ENCODE data around the gene HGFAC. TPM values are rescaled to one million over a fixed set of nuclear protein-coding genes. Genes with fewer than 3 reads are reported as not detected.

Gene HGFAC
- total and polyA plus RNA-seq, 10 of the 15 experiments (the other 5 are each of a cell fraction or from before 2014, with no cell fraction given) = 0.38 TPM; not detected in 9

DNA sequence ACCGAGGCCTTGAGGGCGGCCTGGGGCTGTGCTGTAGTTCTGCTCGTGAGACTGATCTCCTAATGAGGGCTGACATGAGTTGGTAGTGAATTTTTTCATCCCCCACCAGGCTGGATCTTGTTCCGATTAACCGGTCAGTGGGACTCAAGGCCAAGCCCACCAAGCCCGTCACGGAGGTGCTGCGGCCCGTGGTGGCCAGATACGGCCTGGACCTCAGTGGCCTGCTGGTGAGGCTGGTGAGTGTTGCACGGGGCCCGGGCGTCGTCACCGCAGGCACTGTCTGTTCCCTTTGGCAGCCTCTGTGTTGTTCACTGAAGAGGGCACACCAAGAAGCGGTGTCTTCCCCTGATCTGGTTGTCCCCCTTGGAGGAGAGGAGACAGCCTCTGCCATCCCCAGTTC, 18.4 kb upstream of the HGFAC start:
- Histone ChIP-seq H3K27ac (ENCODE audit: control insufficient read depth, insufficient read depth) (no peak overlapping the region), H3K27me3 (replicated peaks in 1 of 2; ENCODE audit: control insufficient read depth in 2 of 2, insufficient read depth in 2 of 2, low read length in 1 of 2) (no peaks in the 10 kb centered on the region), H3K9ac (ENCODE audit: control insufficient read depth, insufficient read depth, low read length) (no peak overlapping the region), H4K20me1 (ENCODE audit: control insufficient read depth, insufficient read depth) (no peaks in the 10 kb centered on the region), H3K79me2 (ENCODE audit: control insufficient read depth, insufficient read depth, low read length) (no peaks in the 10 kb centered on the region), H3K9me3 (replicated peaks; ENCODE audit: control insufficient read depth, insufficient read depth, low read length) (no peaks in the 10 kb centered on the region), H2AFZ (ENCODE audit: control insufficient read depth, low read depth, low read length) (no peak overlapping the region), H3K4me1 (ENCODE audit: control insufficient read depth, insufficient read depth, low read length) (no peaks in the 10 kb centered on the region), H3K4me3 (no peak overlapping the region), H3K36me3 (ENCODE audit: control insufficient read depth in 2 of 2, insufficient read depth in 2 of 2, low read length in 1 of 2) (no peaks in the 10 kb centered on the region), H3K4me2 (ENCODE audit: control insufficient read depth, insufficient read depth) (no peak overlapping the region)
- SMC1A ChIA-PET (ENCODE audit: uncharacterized antibody, unreplicated experiment) = no interaction called here
- intact Hi-C loops (cut with micrococcal nuclease; ENCODE audit: unreplicated experiment) (no loop called here), in situ Hi-C loops (cut with MboI) (no loop called here)
- ATAC-seq = no peak
- no TSS peak for BruUV-seq (replicated peaks)
- no peak for DNase-seq (ENCODE audit: low read depth, low spot score)
- POLR2A ChIA-PET = no interaction called here
- RAD21 ChIA-PET (ENCODE audit: unreplicated experiment) = no interaction called here
- CTCF ChIA-PET = no interaction called here
- FAIRE-seq = no peak
- TF ChIP-seq ATF7 (IDR thresholded peaks at IDR 0.05; ENCODE audit: low read depth) = no peak
- TF ChIP-seq, protein P1, sequence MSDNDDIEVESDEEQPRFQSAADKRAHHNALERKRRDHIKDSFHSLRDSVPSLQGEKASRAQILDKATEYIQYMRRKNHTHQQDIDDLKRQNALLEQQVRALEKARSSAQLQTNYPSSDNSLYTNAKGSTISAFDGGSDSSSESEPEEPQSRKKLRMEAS (IDR thresholded peaks at IDR 0.05; ENCODE audit: low read depth, low read length) = no peak
- no peak for TF ChIP-seq NR2C2 (IDR thresholded peaks at IDR 0.05; ENCODE audit: borderline replicate concordance, control insufficient read depth, insufficient read length, low read depth)
- TF ChIP-seq SMC3 (IDR thresholded peaks at IDR 0.05; ENCODE audit: borderline replicate concordance, low read length) = no peak
- TF ChIP-seq, protein P2, sequence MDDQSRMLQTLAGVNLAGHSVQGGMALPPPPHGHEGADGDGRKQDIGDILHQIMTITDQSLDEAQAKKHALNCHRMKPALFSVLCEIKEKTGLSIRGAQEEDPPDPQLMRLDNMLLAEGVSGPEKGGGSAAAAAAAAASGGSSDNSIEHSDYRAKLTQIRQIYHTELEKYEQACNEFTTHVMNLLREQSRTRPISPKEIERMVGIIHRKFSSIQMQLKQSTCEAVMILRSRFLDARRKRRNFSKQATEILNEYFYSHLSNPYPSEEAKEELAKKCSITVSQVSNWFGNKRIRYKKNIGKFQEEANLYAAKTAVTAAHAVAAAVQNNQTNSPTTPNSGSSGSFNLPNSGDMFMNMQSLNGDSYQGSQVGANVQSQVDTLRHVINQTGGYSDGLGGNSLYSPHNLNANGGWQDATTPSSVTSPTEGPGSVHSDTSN (IDR thresholded peaks at IDR 0.05; ENCODE audit: insufficient replicate concordance, low read depth, low read length) = no peak
- WGBS (ENCODE audit: insufficient coverage, insufficient replicate concordance, low lambda C conversion rate, missing lambda C conversion rate) = 36% methylated on average over 16 of the region's 16 CpGs

DNA sequence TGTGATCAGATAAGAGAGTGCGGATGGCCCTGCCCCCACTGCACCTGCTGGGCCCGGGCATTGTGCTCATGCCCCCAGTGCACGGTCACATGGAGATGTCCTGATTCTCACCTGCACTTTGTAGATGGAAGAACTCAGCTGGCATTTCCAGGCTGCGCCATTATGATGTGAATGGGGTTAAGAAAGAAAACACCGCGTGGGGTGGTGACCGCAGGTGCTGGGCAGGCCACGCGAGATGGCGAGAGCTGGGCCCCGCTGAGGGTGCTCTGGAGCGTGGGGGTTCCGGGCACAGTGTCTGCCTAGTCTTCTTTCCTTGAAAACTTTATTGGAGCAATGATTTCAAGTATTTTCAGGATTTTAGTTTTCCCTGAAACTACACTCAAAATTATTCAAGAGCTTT, 17.8 kb upstream of the HGFAC start:
- Histone ChIP-seq H3K27ac (ENCODE audit: control insufficient read depth, insufficient read depth) (no peak overlapping the region), H3K9ac (ENCODE audit: control insufficient read depth, insufficient read depth, low read length) (no peak overlapping the region), H3K4me1 (ENCODE audit: control insufficient read depth, insufficient read depth, low read length) (no peaks in the 10 kb centered on the region), H3K4me2 (ENCODE audit: control insufficient read depth, insufficient read depth) (no peak overlapping the region), H4K20me1 (ENCODE audit: control insufficient read depth, insufficient read depth) (no peaks in the 10 kb centered on the region), H3K36me3 (ENCODE audit: control insufficient read depth in 2 of 2, insufficient read depth in 2 of 2, low read length in 1 of 2) (no peaks in the 10 kb centered on the region), H2AFZ (ENCODE audit: control insufficient read depth, low read depth, low read length) (no peak overlapping the region), H3K27me3 (replicated peaks in 1 of 2; ENCODE audit: control insufficient read depth in 2 of 2, insufficient read depth in 2 of 2, low read length in 1 of 2) (no peaks in the 10 kb centered on the region), H3K4me3 (no peak overlapping the region), H3K79me2 (ENCODE audit: control insufficient read depth, insufficient read depth, low read length) (no peaks in the 10 kb centered on the region), H3K9me3 (replicated peaks; ENCODE audit: control insufficient read depth, insufficient read depth, low read length) (no peaks in the 10 kb centered on the region)
- in situ Hi-C loops (cut with MboI) = no loop called here
- CTCF ChIA-PET = no interaction called here
- BruUV-seq (replicated peaks) = no TSS peak
- SMC1A ChIA-PET (ENCODE audit: uncharacterized antibody, unreplicated experiment) = no interaction called here
- RAD21 ChIA-PET (ENCODE audit: unreplicated experiment) = no interaction called here
- WGBS (ENCODE audit: insufficient coverage, insufficient replicate concordance, low lambda C conversion rate, missing lambda C conversion rate) = 60% methylated on average over 13 of the region's 13 CpGs
- POLR2A ChIA-PET = no interaction called here
- intact Hi-C loops (cut with micrococcal nuclease; ENCODE audit: unreplicated experiment) = no loop called here
- FAIRE-seq = no peak
- DNase-seq (ENCODE audit: low read depth, low spot score) = no peak
- no peak for ATAC-seq
- TF ChIP-seq STAT1 (conservative IDR thresholded peaks at IDR 0.05) (no peak), PAX8 (IDR thresholded peaks at IDR 0.05) (no peak), ZBED1 (IDR thresholded peaks at IDR 0.05; ENCODE audit: borderline replicate concordance) (no peak), SRF (IDR thresholded peaks at IDR 0.05; ENCODE audit: low read depth in 2 of 2, low read length in 2 of 2) (no peak), FOXM1 (IDR thresholded peaks at IDR 0.05; ENCODE audit: low read depth, low read length) (no peak), CBFB (IDR thresholded peaks at IDR 0.05; ENCODE audit: low read depth) (no peak), BCL11A (IDR thresholded peaks at IDR 0.05; ENCODE audit: low read depth, low read length) (no peak)

Measured in GM12878 (cell line).